T-cell (primary cell): ENCODE results near the gene PNLIPRP1. TPM values are rescaled to one million over a fixed set of nuclear protein-coding genes. Genes with fewer than 3 reads are reported as not detected.

Experiments
- ATAC-seq, 4 experiments: fragments of 200-7000 bp in 3 of 4; fragments of 150-1000 bp in 1 of 4; cut with Tn5 transposase; replicated peaks in 1 of 4; 1 replicate in 3 of 4; 2 replicates in 1 of 4; pipeline ENCODE4 v1.10.0; 2021; ENCODE audit warnings: moderate library complexity in 3 of 4, mild to moderate bottlenecking in 2 of 4, moderate number of reproducible peaks in 1 of 4
- CTCF ChIA-PET, 2 donors: fragments of 300-600 bp; sonication (Branson Sonifier 250); formaldehyde crosslinking; loops; one replicate each; lab custom pipeline; 2022; ENCODE audit warnings: antibody characterized with exemption in 2 of 2; lab: Charles Lee
- POLR2A ChIA-PET, 2 donors: fragments of 300-600 bp; sonication (Branson Sonifier 250); formaldehyde crosslinking; loops; one replicate each; lab custom pipeline; 2022; ENCODE audit warnings: antibody characterized with exemption in 2 of 2; lab: Charles Lee
- DNase-seq, 35 experiments: peaks; one replicate each; pipeline versions ENCODE4 v3.0.0 to v3.0.0-alpha.2; 2013 to 2023
- H3K27ac ChIP-seq: one replicate; pipeline ENCODE4 v1.5.1; 2013; ENCODE audit warnings: low read length
- H3K27me3 ChIP-seq, 2 experiments: replicated peaks in 1 of 2; 1 replicate in 1 of 2; 2 replicates in 1 of 2; pipeline versions ENCODE4 v1.6.1 to v1.7.0; 2013; ENCODE audit warnings: low read length in 1 of 2, mixed read lengths in 1 of 2; ENCODE audit not compliant: control insufficient read depth in 2 of 2, insufficient read depth in 2 of 2; ENCODE audit errors: extremely low read depth in 1 of 2
- H3K36me3 ChIP-seq, 2 donors: 1 replicate in 1 of 2; 2 replicates in 1 of 2; pipeline versions ENCODE4 v1.6.1 to v1.7.0; 2013; ENCODE audit warnings: low read length in 1 of 2; ENCODE audit not compliant: control insufficient read depth in 2 of 2, insufficient read depth in 1 of 2; ENCODE audit errors: extremely low read depth in 1 of 2
- H3K4me1 ChIP-seq, 2 experiments: 1 replicate in 1 of 2; 2 replicates in 1 of 2; pipeline versions ENCODE4 v1.6.1 to v1.7.0; 2013; ENCODE audit warnings: low read length in 2 of 2, mixed read lengths in 1 of 2; ENCODE audit not compliant: insufficient read depth in 2 of 2, control insufficient read depth in 1 of 2; ENCODE audit errors: extremely low read depth in 1 of 2
- H3K4me3 ChIP-seq, 2 donors: 1 replicate in 1 of 2; 2 replicates in 1 of 2; pipeline versions ENCODE4 v1.5.1 to v1.7.0; 2013; ENCODE audit warnings: mild to moderate bottlenecking in 2 of 2, low read length in 1 of 2, moderate library complexity in 1 of 2; ENCODE audit not compliant: control insufficient read depth in 1 of 2; ENCODE audit errors: extremely low read depth in 1 of 2
- H3K9me3 ChIP-seq: 2 replicates; pipeline ENCODE4 v1.7.0; 2013
- H3K27ac Mint-ChIP-seq, 2 donors: one replicate each; pipeline ENCODE4 v1.8.0; 2020 to 2021; ENCODE audit warnings: mild to moderate bottlenecking in 2 of 2, mixed read lengths in 2 of 2
- H3K27me3 Mint-ChIP-seq, 2 donors: one replicate each; pipeline ENCODE4 v1.8.0; 2021 to 2022; ENCODE audit warnings: mixed read lengths in 2 of 2
- H3K36me3 Mint-ChIP-seq: one replicate; pipeline ENCODE4 v1.8.0; 2021; ENCODE audit warnings: mixed read lengths
- H3K4me1 Mint-ChIP-seq, 3 donors: one replicate each; pipeline ENCODE4 v1.8.0; 2020 to 2022; ENCODE audit warnings: mixed read lengths in 3 of 3, mild to moderate bottlenecking in 1 of 3
- H3K4me3 Mint-ChIP-seq, 3 donors: one replicate each; pipeline ENCODE4 v1.8.0; 2020 to 2022; ENCODE audit warnings: mild to moderate bottlenecking in 3 of 3, mixed read lengths in 3 of 3, moderate library complexity in 3 of 3
- H3K9me3 Mint-ChIP-seq, 3 donors: one replicate each; pipeline ENCODE4 v1.8.0; 2020 to 2022; ENCODE audit warnings: mixed read lengths in 3 of 3
- WGBS: methylation state at CpG from one replicate; pipeline ENCODE4 v1.1.5; 2013; ENCODE audit warnings: missing lambda C conversion rate; ENCODE audit not compliant: insufficient coverage; 5-methylcytosine and 5-hydroxymethylcytosine counted together
- total RNA-seq, 35 experiments: library from RNA in 6 of 35; stranded (reverse) in 6 of 35; fragments of 120-200 nt in 1 of 35; gene quantifications; one replicate each; pipeline versions ENCODE4 v1.2.1 to v1.2.4 and lab custom pipeline; 2013 to 2026

The PNLIPRP1 gene
- total RNA-seq, 5 donors from 2014 or later (not counting 1 experiment from before 2014, with no cell fraction given): 1.4 to 2.1 (median 2.0) TPM; not detected in 2

- H3K4me1 ChIP-seq: peaks cover 0 to 4% of the 10 kb centered on the region in 2 experiments
- H3K9me3 ChIP-seq: no peaks in the 10 kb centered on the region
- peaks cover 0 to 35% of the 10 kb centered on the region in 2 experiments for H3K27me3 ChIP-seq
- WGBS: 92% methylated on average over 5 of the region's 6 CpGs
- H3K4me1 Mint-ChIP-seq: no peaks in the 10 kb centered on the region
- H3K27ac Mint-ChIP-seq: no peak overlapping the region
- H3K4me3 Mint-ChIP-seq: no peak overlapping the region
- H3K4me3 ChIP-seq: no peak overlapping the region
- H3K27ac ChIP-seq: no peak overlapping the region
- POLR2A ChIA-PET: no interaction called here
- DNase-seq (no peak), ATAC-seq (no peak)
- no peaks in the 10 kb centered on the region for H3K36me3 Mint-ChIP-seq
- peaks cover 30 to 38% of the 10 kb centered on the region in 2 donors for H3K27me3 Mint-ChIP-seq
- H3K36me3 ChIP-seq: no peaks in the 10 kb centered on the region
- CTCF ChIA-PET: no interaction called here
- no peaks in the 10 kb centered on the region for H3K9me3 Mint-ChIP-seq
Measured at GRCh38 chr10:116607336-116607735, 16.6 kb downstream of the PNLIPRP1 start.

GRCh38 chr10:116608686-116609594 lies 18.2 kb downstream of the PNLIPRP1 start:
- peaks cover 30 to 39% of the 10 kb centered on the region in 2 donors for H3K27me3 Mint-ChIP-seq
- 48% methylated on average over 35 of the region's 41 CpGs for WGBS
- Histone ChIP-seq H3K36me3 (no peaks in the 10 kb centered on the region), H3K9me3 (no peaks in the 10 kb centered on the region), H3K4me1 (peaks cover 0 to 4% of the 10 kb centered on the region in 2 experiments), H3K27ac (no peak overlapping the region), H3K27me3 (peaks cover 0 to 35% of the 10 kb centered on the region in 2 experiments), H3K4me3 (no peak overlapping the region)
- H3K36me3 Mint-ChIP-seq: no peaks in the 10 kb centered on the region
- no peaks in the 10 kb centered on the region for H3K9me3 Mint-ChIP-seq
- CTCF ChIA-PET: interaction anchor here in 1 of 2 donors (0.5 kb wide), 1 partner anchor 177 kb away, joined by 3 read pairs; no protein-coding TSS in a partner anchor
- no peak for ATAC-seq
- POLR2A ChIA-PET: no interaction called here
- H3K4me1 Mint-ChIP-seq: no peaks in the 10 kb centered on the region
- no peak overlapping the region for H3K27ac Mint-ChIP-seq
- DNase-seq: no peak
- no peak overlapping the region for H3K4me3 Mint-ChIP-seq

GRCh38 chr10:116610443-116611152 lies 19.8 kb downstream of the PNLIPRP1 start:
- Mint-ChIP-seq H3K36me3 (no peaks in the 10 kb centered on the region), H3K4me1 (no peaks in the 10 kb centered on the region), H3K27ac (no peak overlapping the region), H3K9me3 (peaks cover 0 to 4% (median 0%) of the 10 kb centered on the region in 3 donors), H3K27me3 (peaks cover 30 to 36% of the 10 kb centered on the region in 2 donors), H3K4me3 (no peak overlapping the region)
- Histone ChIP-seq H3K27ac (no peak overlapping the region), H3K4me1 (peaks cover 0 to 4% of the 10 kb centered on the region in 2 experiments), H3K36me3 (no peaks in the 10 kb centered on the region), H3K27me3 (peaks cover 0 to 37% of the 10 kb centered on the region in 2 experiments), H3K9me3 (no peaks in the 10 kb centered on the region), H3K4me3 (no peak overlapping the region)
- ChIA-PET POLR2A (no interaction called here), CTCF (interaction anchor here in 1 of 2 donors (0.7 kb wide), 1 partner anchor 346 kb away, joined by 3 read pairs; no protein-coding TSS in a partner anchor)
- DNase-seq (no peak), ATAC-seq (no peak)
- WGBS: 94% methylated on average over 10 of the region's 13 CpGs

GRCh38 chr10:116611153-116611545 lies 20.4 kb downstream of the PNLIPRP1 start:
- Mint-ChIP-seq H3K36me3 (no peaks in the 10 kb centered on the region), H3K9me3 (peaks cover 0 to 4% (median 0%) of the 10 kb centered on the region in 3 donors), H3K27me3 (peaks cover 28 to 36% of the 10 kb centered on the region in 2 donors), H3K4me1 (no peaks in the 10 kb centered on the region), H3K4me3 (no peak overlapping the region), H3K27ac (no peak overlapping the region)
- CTCF ChIA-PET: no interaction called here
- Histone ChIP-seq H3K9me3 (no peaks in the 10 kb centered on the region), H3K27me3 (peaks cover 0 to 34% of the 10 kb centered on the region in 2 experiments), H3K36me3 (no peaks in the 10 kb centered on the region), H3K4me3 (no peak overlapping the region), H3K4me1 (peaks cover 0 to 4% of the 10 kb centered on the region in 2 experiments), H3K27ac (no peak overlapping the region)
- ATAC-seq (no peak), DNase-seq (no peak)
- 72% methylated on average over 2 of the region's 3 CpGs for WGBS
- POLR2A ChIA-PET: no interaction called here

GRCh38 chr10:116612107-116612769 lies 21.5 kb downstream of the PNLIPRP1 start:
- ChIA-PET CTCF (interaction anchor here in 1 of 2 donors (0.7 kb wide), 1 partner anchor 176 kb away, joined by 5 read pairs; no protein-coding TSS in a partner anchor), POLR2A (interaction anchor here in 1 of 2 donors (0.5 to 0.7 kb wide), 2 partner anchors 54 to 228 kb away, joined by 4 to 6 read pairs; no protein-coding TSS in a partner anchor)
- H3K36me3 ChIP-seq: no peaks in the 10 kb centered on the region
- no peaks in the 10 kb centered on the region for H3K9me3 ChIP-seq
- no peak for DNase-seq
- Mint-ChIP-seq H3K36me3 (no peaks in the 10 kb centered on the region), H3K27me3 (peaks cover 25 to 35% of the 10 kb centered on the region in 2 donors), H3K4me3 (no peak overlapping the region), H3K9me3 (peaks cover 0 to 4% (median 0%) of the 10 kb centered on the region in 3 donors), H3K27ac (no peak overlapping the region), H3K4me1 (no peaks in the 10 kb centered on the region)
- ATAC-seq: no peak
- no peak overlapping the region for H3K27ac ChIP-seq
- H3K4me1 ChIP-seq: peaks cover 0 to 4% of the 10 kb centered on the region in 2 experiments
- peaks cover 0 to 32% of the 10 kb centered on the region in 2 experiments for H3K27me3 ChIP-seq
- no peak overlapping the region for H3K4me3 ChIP-seq
- WGBS: 89% methylated on average over 6 of the region's 8 CpGs
